ENCODE data around the gene LDLRAD3.
"Not testable (repeated sequence)": the region's sequence is repeated elsewhere in the genome, so short reads cannot be mapped to it uniquely, and the experiment has no call there.

The LDLRAD3 gene

GRCh38 chr11:36024716-36025115, 80.9 kb downstream of the LDLRAD3 start:
- no peak for DNase-seq

DNA sequence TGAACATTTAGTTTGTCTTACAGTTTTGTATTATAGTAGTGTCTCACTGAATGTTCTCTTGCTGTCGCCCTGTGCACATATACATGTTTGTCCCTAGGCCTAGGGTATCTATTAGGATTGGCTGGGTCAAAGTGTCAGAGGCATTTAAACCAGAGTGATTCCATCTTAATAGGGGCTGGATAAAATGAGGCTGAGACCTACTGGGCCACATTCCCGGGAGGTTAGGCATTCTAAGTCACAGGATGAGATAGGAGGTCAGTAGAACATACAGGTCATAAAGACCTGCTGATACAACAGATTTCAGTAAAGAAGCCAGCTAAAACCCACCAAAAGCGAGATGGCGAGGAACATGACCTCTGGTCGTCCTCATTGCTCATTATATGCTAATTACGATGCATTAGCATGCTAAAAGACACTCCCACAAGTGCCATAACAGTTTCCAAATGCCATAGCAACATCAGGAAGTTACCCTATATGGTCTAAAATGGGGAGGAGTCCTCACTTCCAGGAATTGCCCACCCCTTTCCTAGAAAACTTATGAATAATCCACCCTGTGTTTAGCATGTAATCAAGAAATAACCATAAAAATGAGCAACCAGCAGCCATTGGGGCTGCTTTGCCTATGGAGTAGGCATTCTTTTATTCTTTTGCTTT, 82.6 kb downstream of the LDLRAD3 start:
- no peak for DNase-seq

DNA sequence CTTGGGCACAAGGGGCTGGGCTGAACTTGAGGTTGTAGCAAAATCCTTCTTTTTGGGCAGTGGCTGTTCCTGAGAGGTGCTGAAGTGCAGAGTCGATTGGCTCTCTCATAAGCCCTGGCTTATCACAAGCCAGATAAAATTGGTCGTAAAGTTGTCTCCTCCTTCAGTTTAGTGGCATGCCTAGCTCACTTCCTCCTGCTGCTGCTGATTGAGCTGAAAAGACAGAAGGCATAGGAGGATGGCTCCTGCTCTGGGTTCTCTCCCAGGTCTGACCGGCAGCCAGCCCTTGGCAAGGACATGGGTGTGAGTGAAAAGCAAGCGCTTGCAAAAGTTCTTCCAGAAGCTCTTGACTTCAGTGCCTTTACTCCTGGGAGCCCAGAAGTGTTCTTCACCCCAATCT, 83.9 kb downstream of the LDLRAD3 start:
- DNase-seq, result no peak

- no peak for DNase-seq
Measured at GRCh38 chr11:36029616-36030015, 85.8 kb downstream of the LDLRAD3 start.

DNA sequence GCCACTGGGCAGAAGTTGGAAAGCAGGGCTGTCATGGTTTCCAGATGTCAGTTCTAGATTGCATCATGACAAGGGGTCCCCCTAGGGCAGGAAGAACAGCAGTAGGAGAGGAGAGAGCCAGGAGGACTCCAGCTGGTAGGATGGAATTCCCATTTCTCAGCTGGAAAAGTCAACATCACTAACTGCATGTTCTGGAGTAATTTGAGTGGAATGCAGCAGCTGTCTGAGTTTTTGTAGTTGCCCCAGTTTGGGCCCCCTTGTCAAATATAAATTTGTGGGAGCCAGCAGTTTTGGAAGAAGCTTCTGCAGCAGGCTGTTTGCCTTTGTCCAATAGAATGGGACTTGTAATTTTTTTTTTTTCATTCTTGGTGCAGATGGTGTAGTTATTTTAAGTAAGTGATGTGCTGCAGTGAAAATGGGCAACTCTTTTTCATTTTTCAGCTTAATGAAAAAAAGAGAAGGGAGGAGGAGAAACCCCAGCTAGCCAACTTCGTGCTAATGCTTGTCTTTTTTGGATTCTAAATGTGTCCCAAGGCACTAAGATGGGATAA, 86.9 kb downstream of the LDLRAD3 start:
- peak; percentile 61 for DNase-seq

- no peak for DNase-seq
Measured at GRCh38 chr11:36033082-36033751, 89.4 kb downstream of the LDLRAD3 start.

GRCh38 chr11:36033936-36034335, 90.1 kb downstream of the LDLRAD3 start:
- no peak for DNase-seq

- peak; percentile 25 for DNase-seq
Measured at GRCh38 chr11:36034551-36035331, 90.9 kb downstream of the LDLRAD3 start.

DNA sequence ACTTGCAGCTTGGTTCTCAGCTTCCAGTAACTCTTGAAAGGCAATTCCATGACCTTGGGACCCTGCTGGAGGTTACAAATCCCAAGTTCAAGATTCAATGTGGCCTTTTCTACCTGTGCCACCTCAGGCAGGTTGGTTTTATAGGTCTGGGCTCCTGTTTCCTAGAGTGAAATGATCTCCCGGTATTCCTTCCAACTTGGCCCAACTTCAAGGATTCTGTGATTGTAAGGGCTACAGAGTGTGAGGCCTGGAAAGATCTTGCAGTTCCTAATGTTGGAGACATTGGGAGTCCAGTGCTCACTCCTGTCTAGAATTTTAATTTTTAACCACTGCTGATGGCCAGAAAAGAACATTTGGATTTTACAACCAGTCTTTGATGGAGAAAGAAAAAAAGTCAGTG, 91.6 kb downstream of the LDLRAD3 start:
- DNase-seq, result no peak

DNA sequence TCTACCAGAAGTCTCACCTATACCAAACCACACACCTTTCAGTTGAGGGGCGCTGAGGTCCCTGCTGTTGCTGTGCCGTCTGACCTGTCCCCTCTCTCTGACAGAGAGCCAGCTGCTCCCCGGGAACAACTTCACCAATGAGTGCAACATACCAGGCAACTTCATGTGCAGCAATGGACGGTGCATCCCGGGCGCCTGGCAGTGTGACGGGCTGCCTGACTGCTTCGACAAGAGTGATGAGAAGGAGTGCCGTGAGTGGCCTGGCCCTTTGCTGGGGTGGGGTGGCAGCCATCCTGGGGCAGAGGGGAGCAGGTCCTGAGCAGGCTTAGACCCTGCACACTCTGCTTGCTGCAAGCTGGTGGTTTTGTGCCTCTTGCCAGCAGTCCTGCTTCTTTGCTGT, 92.1 kb downstream of the LDLRAD3 start:
- DNase-seq, result no peak

DNA sequence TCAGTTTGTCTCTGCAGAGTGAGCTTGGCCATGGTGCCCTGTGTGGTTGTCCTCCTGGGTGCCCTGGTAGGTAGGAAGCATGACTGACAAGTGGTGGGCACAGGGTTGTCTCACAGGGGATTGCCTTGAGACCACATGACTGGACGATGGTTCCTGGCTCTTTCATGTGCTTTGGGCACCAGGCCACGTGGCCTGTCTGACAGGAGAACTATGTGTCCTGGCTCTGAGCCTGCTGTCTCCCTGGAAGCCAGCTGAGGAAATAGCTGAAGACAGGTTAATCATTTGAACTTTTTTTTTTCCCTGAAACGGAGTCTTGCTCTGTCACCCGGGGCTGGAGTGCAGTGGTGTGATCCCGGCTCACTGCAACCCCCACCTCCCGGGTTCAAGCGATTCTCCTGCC, 93.2 kb downstream of the LDLRAD3 start:
- no peak for DNase-seq

- no peak for DNase-seq
Measured at GRCh38 chr11:36038541-36038940, 94.7 kb downstream of the LDLRAD3 start.

GRCh38 chr11:36039471-36039870, 95.6 kb downstream of the LDLRAD3 start:
- no peak for DNase-seq

DNA sequence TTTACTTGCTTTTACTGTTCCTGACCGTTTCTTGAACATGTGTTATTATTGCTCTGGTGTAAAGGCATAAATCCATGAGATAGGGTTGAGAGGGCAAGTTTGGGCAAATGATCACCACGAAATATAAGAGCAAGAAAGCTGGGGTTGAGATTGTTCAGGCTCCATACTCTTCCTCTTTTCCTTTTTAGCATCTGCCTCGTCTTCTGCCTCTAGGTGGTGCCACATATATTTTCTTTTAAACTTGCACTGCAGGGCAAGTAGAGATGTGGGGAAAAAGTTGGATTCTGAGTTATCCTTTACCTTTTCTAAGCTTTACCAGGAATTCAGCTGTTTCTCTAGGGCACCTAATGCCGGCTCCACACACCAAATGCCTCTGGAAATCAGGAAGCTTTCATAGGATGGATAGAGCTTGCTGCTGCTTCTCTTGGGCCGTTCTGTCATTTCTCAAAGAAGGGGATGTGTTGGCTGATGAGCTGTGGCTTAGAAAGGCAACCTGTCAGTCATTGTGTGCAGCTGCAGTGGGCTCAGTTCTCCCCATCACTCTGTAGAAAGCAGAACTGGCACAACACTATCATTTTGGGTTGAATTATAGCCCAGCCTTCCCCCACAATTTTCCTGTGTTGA, 98.2 kb downstream of the LDLRAD3 start:
- DNase-seq, result no peak

DNA sequence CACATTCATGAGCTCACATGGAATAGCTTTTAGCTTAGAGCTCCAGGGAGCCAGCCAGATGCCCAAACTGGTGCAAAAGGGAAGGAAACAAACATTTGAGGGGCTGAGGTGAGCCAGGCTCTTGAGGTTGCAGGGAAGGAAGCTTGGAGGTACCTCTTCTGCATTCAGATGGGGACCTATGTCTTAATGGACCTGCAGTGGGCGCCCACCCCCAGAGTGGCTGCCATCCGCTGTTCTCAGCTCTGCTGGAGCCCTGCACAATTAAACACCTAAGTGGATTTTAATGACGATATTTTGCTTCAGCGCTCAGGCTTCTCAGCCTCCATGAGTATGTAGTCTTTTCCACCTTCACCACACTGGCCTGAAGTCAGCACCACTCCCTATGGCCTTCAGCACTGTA, 100.8 kb downstream of the LDLRAD3 start:
- no peak for DNase-seq

- DNase-seq, result not testable (repeated sequence)
Measured at GRCh38 chr11:36045945-36046344, 102.1 kb downstream of the LDLRAD3 start.

DNA sequence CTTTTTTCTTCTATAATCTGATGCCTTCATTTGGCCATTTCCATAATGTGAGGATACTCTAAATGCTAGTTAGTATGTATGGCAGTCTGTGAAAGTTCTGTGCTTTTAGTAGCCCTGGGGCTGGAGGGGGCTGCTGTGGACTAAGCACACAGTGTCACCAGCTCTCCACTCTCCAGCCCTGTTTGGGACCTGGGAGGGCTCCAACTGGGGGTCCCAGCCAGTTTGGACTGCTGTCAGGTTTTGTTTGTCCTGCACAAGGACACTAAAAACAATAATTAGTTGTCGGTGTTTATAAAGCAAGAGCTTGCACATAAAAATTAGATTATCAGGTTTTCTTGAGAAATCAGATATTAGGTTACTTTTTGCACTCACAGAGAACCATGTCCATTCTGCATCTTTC, 103.1 kb downstream of the LDLRAD3 start:
- DNase-seq, result no peak

DNA sequence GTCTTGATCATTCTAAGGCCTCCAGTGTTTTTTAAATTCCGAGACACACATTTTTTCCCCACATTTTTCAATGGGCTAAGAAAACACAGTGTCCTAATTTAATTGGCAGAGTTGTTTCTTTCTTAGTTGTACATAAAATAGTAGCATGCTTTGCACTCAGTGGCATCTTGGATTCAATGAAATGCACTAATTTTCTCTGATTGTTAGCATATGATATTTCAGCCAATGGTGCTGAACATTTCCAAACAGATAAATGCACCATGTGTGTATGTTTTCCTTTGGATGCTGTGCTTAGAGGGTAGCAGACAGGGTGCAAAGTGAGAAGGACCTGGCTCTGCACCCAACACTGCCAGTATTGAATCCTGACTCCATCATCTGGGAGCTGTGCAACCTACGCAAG, 103.5 kb downstream of the LDLRAD3 start:
- no peak for DNase-seq

DNA sequence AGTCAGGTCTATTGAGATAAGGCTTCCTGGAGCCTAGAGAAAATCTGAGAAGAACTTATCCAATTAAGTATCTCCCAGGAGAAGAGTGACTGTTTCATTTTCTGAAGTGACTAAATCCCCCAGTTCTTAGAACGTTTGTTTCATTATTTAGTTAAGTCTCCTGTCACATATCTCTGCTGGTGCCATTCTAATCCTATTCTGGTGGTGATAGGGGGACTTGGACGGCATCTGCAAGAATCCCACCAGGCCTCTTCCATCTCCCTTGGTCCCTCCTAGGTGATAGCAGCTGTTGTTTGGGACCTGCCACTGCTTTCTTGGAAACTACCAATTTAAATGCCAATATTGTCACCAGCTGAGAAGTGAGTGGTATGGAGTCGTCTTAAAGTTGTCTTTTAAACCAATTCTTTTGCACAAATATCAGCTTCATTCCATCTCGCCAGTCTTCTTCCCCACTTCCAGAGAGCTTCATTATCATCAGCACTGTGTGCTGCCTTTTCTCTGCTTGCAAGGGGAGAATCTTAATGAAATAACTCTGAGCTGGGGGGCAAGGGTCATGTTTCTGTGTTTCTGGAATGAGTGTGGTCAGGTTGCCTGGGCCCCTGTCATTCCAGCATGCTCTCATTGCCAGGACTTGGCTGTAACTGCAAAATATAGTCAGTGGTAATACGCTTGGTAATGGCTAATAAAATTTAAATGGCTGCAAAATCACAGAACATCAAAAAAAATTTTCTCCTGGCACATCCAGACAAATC, 104.8 kb downstream of the LDLRAD3 start:
- DNase-seq, result no peak

DNA sequence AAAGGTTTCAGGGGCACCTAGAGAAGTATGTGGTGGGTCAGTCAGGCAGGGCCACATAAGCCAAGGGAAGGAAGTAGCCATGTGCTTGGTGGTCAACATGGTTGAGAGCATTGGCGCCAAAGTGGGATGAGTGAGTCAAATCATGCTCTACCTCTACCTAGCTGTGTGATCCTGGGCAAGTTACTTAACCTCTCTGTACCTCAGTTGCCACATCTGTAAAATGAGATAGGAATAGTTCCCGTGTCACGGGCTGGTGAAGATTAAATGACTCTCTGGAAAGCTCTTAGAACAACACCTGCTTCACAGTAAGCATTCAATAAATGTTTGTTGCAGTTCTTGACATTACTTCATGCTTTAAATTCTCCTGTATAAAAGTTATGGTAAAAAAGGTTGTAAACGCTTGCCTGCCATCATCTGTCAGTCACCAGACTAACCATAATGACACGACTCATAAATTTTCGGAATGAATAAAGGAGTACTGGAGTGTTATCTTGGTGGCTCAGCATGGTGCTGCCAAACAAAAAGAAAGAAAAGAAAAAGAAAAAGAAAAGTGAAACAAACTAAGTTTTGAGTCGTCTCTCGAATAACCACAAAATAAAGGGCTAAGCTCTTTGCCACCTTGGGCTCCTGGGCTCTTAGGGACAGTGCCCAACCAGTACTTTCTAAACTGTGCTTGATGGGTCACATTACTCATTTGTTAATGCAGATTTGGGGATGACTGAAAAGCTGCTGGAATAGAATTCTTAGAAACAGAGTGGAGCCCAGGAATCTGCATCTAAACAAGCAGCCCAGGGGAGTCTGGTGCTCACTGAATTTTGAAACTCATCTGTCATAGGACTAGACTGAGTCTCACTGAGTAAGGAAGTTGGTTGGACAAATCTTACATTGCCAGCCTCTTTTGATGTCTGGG, 107.6 kb downstream of the LDLRAD3 start:
- no peak for DNase-seq

DNA sequence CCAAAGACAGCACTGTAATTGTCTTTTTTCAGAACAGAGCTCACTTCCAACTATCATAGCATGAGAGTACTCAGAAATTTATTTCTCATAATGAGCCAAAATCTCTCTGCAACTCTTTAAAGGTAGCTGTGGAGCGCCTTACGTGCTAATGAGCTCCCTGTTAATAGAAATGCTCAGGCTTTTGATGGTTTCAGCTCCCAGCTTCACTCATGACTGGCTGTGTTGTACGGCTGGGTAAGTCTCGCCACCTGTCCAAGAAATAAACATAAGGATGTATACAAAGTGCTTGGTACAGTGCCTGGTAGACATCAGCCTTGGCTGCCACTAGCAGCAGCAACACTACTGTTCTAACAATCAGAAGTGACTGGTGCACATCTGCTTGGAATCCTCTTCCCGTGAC, 109.4 kb downstream of the LDLRAD3 start:
- DNase-seq, result no peak
